HG02852 (cell line): ENCODE results near the gene TEX261.
"Not testable (repeated sequence)": the region's sequence is repeated elsewhere in the genome, so short reads cannot be mapped to it uniquely, and the experiment has no call there.

Experiments used
- ATAC-seq: cut with Tn5 transposase; IDR thresholded peaks from one replicate; pipeline ENCODE4 v1.9.1; 2021; ENCODE audit warnings: mild to moderate bottlenecking, moderate library complexity; ENCODE audit not compliant: unreplicated experiment

The TEX261 gene

GRCh38 chr2:71000780-71001591, 6.3 kb upstream of the TEX261 start:
- ATAC-seq, result peak; percentile 95

DNA sequence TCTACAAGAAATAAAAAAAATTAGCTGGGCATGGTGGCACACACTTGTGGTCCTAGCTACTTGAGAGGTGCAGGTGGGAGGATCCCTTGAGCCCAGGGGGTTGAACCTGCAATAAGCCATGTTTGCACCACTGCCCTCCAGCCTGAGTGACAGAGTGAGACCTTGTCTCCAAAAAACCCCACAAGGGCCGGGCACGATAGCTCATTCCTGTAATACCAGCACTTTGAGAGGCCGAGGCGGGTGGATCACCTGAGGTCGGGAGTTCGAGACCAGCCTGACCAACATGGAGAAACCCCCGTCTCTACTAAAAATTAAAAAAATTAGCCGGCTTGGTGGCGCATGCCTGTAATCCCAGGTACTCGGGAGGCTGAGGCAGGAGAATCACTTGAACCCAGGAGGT, 5.3 kb upstream of the TEX261 start:
- not testable (repeated sequence) for ATAC-seq

- ATAC-seq, result no peak
Observed at GRCh38 chr2:70999362-70999761, 4.7 kb upstream of the TEX261 start.

DNA sequence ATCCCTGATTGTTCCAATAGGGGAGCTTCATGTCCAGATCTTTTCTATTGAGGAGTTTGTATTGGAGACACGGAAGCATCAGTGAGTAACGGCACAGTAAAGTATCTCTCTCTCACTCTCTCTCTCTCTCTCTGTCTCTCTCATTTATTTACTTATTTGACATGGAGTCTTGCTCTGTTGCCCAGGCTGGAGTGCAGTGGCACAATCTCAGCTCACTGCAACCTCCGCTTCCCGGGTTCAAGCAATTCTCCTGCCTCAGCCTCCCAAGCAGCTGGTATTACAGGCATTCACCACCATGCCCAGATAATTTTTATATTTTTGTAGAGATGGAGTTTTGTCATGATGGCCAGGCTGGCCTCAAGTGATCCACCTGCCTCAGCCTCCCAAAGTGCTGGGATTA, 4.2 kb upstream of the TEX261 start:
- not testable (repeated sequence) for ATAC-seq

DNA sequence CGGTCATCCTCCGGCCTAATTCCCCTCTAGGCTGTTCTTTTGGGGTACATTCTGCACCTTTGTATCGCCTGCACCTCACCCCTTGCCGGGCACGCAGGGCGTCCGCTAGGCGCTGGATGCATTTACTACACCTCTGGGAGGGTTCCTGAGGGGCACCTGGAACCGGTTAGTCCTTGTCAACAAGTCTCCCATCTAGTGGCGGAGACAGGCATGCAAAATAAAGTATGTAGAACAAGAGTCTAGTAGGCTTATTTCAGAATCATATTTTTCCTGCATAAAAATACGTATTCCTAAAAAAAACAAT, 705 bp upstream of the TEX261 start:
- ATAC-seq, result peak; percentile 47

DNA sequence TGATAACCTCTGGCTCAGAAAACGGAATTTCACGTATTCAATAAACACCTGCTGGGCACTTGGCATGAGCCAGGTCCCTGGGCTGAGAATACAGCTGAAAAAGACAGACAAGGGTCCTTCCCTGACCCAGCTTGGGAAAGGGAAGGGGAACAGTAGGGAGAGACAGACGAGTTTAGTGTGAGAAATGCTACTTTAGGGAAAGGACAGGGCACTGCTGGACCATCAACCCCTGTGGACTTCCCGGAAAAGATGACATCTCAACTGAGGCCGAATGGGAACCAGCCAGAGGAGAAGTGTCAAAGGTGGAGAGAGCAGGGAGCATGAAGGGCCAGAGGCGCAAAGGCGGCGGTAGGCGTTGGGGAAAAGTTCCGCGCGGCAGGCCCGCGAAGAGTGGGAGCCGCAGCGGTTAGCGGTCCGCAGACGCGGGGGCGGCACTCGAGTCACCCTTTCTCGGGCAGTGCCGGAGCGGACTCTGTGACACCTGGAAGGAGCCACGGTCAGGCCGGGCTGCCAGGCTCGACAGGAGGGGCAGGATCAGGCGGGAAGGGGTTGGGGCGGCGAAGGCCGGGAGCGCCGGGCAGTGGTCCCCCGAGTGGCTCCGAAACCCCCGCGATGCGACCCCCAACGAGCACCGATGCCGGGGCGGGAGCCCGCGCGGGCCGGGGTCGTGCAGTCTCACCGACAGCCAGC, 519 bp downstream of the TEX261 start:
- ATAC-seq, result peak; percentile 37

DNA sequence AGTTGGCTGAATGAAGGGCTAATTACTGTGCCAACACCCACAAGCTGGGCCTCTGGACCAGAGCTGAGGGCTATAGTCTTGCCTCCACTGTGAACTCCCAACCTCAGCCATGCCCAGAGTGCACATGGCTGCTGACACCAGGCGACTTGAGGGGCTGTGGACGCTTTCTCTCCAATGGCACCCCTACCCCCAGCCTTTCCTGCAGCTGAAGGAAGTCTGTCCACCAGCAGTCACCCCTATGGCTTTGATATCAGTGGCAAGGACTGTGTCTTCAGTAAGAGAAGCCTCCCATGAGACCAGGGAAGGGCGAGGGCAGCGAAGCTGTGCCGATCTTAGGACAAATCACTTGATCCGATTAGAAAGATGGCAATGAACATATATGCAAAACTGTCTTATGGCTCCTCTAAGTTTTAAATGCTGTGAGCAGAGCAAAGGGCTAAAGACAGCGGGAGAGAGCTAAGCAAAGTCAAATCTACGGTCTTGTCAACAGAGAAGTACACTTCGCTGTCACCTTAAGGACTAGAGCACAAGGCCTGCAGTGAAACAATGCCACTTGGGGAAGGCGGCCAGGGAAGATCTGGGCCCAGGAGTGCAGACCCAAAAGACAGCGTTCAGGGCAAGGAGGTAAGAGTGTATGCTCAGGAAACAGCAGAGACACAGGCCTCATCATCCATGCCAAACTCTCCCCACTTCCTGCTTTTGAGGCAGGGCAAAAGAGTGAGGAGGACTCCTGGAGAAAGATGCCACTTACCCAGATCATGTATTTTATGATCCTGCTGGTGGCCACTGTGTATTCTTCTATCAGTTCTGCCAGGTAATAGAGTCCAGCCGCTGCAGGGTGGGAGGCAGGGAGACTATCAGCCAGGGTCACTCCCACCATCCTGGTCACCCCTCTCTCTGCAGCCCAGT, 1.5 kb downstream of the TEX261 start:
- ATAC-seq, result no peak

- ATAC-seq, result no peak
Observed at GRCh38 chr2:70991742-70992141, 2.9 kb downstream of the TEX261 start.

- ATAC-seq, result no peak
Observed at GRCh38 chr2:70991142-70991541, 3.5 kb downstream of the TEX261 start.

- no peak for ATAC-seq
Observed at GRCh38 chr2:70990216-70990615, 4.5 kb downstream of the TEX261 start.

DNA sequence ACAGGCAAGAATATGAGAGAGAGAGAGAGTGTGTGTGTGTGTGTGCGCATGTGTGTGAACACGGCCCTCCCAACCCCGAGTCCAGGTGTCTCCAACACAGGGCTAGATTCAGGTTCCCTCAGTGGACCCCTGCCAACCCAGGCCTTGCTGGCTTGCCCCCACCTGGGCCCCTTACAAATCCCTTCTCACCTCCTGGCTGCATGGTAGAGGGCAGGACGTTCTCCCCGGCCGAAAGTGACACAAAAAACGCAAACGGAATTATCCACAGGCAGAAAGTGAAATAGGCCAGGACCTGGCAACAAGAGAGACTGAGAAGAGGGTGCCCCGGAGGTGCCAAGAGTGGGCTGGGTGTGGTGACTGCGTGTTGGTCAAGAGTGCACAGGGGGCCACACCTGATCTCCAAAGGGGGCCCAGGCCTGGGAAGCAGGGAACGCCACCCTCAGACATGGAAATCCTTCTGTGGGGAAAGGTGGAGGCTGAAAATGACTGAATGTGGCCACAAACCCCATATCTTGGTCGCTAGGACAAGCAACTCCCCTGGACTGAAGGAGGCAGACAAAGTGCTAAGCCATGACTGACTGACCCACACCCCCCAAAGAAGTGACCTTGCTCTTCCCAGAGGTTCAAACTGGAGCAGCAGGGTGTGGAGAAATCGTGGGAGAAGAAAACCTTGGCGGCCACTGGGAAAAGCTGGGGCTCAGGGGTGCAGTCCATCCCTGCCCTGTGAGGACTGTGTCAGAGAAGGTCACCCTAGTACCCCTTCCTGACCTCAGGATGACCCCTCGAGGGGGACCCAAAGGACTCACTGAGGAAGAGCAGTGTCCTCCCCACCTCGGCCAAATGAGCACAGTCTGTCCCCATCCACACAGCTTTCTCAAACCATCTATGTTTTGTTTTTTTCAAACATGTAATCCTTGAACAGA, 5.7 kb downstream of the TEX261 start:
- no peak for ATAC-seq

GRCh38 chr2:70988151-70988550, 6.5 kb downstream of the TEX261 start:
- ATAC-seq, result no peak

GRCh38 chr2:70987386-70987785, 7.3 kb downstream of the TEX261 start:
- no peak for ATAC-seq

DNA sequence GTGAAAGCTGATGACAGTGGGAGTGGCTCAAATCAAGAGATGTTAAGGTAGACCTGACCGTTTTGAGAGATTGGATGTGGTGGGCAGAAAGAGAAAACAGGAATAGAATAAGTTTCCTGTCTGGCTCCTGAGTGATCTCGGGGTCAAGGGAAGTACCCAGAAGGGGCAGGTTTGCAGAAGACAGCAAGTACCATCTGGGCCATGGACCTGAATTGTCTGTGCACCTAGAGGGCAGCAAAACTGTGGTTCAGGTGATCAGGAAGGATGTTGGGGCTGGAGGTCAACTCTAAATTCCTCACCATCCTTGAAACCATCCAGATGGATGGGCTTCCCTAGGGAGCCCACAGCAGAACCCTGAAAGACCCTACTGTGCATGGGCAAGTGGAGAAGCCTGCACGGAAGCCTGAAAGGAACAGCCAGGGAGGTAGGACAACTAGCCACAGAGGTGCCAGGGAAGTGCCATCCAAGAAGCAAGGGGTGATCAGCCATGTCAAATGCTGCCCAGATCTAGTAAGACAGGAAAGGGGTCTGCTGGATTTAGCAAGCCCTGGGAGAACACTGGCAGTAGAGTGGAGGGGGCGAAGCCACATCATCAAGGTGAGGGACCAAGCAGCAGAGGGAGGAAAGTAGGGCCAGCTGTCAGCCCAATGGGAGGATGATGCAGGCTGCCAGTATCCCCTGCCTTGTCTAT, 8.0 kb downstream of the TEX261 start:
- no peak for ATAC-seq

DNA sequence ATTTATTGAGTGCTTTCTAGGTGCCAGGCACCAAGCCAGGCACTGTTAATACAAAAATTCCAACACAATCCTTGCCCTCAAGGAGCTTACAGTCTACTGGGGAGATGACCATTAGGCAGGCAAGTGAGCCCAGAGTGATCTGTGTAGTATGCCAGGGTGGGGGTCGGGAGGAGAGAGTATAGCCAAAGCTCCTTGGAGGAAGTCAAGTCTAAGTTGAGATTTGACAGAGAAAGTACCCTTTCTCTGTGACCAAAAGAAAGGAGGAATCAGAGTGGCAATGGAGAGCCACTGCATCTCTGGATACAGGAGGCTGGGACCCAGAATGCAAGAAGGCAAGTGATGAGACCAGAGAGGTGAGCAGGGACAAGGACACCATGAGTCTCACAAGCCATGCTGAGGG, 8.7 kb downstream of the TEX261 start:
- ATAC-seq, result no peak

GRCh38 chr2:70985283-70985688, 9.4 kb downstream of the TEX261 start:
- ATAC-seq, result no peak

GRCh38 chr2:70984576-70985282, 9.9 kb downstream of the TEX261 start:
- ATAC-seq, result peak; percentile 97

DNA sequence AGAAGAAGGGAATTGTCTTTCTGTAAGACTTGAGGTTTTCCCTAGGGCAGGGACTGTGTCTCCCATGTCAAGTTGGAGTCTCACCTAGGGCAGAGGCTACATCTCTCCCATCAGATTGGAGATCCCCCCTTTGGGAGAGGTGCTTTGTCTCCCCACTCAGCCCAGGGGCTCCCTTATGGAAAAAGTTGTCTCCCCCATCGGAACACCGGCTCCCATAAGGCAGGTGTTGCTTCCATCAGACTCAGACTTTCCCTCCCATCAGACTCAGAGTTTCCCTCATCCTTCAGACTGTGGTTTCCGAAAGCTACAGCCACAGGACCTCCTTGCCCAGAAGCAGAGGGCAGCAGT, 10.5 kb downstream of the TEX261 start:
- ATAC-seq, result no peak

DNA sequence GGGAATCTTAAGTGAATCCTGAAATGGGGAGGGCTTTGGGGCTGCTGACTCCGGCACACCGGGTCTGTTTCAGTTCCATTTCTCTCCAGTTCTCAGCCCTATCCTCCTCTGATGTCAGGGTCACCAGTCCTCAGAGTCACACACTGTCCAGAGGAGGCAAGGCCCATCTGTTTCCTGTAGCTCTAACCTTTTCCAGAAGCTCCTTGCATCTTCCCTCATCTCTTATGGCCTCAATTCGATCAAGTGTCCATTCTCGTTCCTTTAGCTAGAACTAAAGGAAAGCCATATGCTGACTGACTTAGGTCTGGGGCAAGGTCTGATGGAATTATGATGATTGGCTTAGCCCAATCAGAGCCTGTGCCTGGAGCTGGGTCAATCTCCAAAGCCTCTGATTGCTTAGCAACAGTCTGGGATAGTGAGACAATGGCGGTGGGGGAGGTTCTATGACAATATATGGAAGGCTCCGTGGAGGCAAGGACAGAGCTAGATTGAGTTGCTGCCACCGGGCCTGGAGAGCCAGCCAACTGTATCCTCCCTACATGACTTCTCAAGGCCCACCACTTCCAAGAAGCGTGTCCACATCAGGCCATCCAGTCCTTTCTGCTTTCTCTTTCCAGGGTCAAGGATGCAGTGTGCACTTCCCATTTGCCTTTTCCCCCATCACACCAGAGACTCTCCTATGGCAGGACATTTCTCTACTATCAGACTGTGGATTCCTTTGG, 11.0 kb downstream of the TEX261 start:
- no peak for ATAC-seq
